Activated T-helper 2 cell treated with anti-CD3 and anti-CD28 coated beads, Interferon-gamma antibody, Interleukin-2, Interleukin-4, amounts not matched to agents 10 μg/mL and 5 μg/mL and 100 μg/mL, durations not matched to agents 14 hours and 24 hours and 36 hours (primary cell): Measurements from ENCODE around the gene PMEPA1. TPM values are rescaled to one million over a fixed set of nuclear protein-coding genes. Genes with fewer than 3 reads are reported as not detected.

Source experiments
- DNase-seq: peaks from one replicate; pipeline ENCODE4 v3.0.0; 2021; ENCODE audit warnings: low spot score
- H3K27ac Mint-ChIP-seq: one replicate; pipeline ENCODE4 v1.8.0; 2021; ENCODE audit warnings: mixed read lengths
- H3K27me3 Mint-ChIP-seq: one replicate; pipeline ENCODE4 v1.8.0; 2021; ENCODE audit warnings: low read depth, mixed read lengths
- H3K36me3 Mint-ChIP-seq: one replicate; pipeline ENCODE4 v1.8.0; 2021; ENCODE audit warnings: low read depth, mixed read lengths
- H3K4me1 Mint-ChIP-seq: one replicate; pipeline ENCODE4 v1.8.0; 2021; ENCODE audit warnings: low read depth, mixed read lengths
- H3K4me3 Mint-ChIP-seq: one replicate; pipeline ENCODE4 v1.8.0; 2021; ENCODE audit warnings: low read depth, mild to moderate bottlenecking, moderate library complexity, mixed read lengths
- H3K9me3 Mint-ChIP-seq: one replicate; pipeline ENCODE4 v1.8.0; 2021; ENCODE audit warnings: mixed read lengths
- intact Hi-C: fragments of 100-400 bp; cut with micrococcal nuclease; formaldehyde crosslinking; loops from one replicate; pipeline ENCODE4 v1.15.1; 2023
- total RNA-seq: library from RNA; stranded (reverse); gene quantifications from 2 replicates; pipeline ENCODE4 v1.2.3, GENCODE V29; 2022

The PMEPA1 gene
- total RNA-seq, 1 donor from 2014 or later, result 1.1 TPM

DNA sequence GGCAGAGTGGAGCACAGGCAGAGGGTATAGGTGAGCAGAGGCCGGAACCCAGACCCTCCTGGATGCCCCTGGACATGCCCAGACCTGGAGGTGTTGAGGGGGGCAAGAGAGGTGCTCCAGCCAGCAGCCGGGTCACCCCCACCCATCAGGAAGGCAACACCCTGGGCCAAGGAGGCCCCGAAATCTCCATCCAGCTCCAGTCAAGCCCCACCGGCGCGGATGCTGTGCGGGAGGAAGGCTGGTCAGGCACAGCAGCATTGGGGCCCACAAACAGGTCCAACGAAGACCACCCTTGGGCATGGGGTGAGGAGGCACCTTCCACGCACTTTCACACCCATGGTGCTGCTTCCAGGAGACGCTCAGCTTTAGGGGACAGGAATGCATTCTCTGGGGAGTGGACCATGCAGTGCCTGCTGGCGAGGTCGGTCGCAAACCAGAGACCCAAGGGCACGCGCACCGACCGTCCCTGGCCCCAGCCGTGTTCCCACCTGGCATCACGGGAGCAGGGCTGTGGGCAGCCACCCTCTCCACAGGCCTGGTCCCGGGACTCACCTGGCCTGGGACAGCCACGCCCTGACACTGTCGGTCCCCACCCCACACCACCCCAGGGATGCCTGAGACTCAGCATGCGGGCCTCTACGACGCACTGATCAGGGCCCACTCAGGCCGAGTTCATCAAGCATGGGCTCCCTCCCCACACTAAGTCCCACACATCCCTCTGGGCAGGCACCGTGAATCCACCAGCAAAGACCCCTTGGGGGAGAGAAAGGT, 45.9 kb downstream of the PMEPA1 start:
- DNase-seq, result no peak
- Mint-ChIP-seq H3K27ac (no peak overlapping the region), H3K27me3 (no peaks in the 10 kb centered on the region), H3K4me3 (no peak overlapping the region), H3K36me3 (no peaks in the 10 kb centered on the region), H3K9me3 (no peaks in the 10 kb centered on the region), H3K4me1 (no peaks in the 10 kb centered on the region)
- intact Hi-C loops, result no loop called here

GRCh38 chr20:57663241-57663640, 46.6 kb downstream of the PMEPA1 start:
- no peak overlapping the region for H3K27ac Mint-ChIP-seq
- intact Hi-C loops, result no loop called here
- H3K36me3 Mint-ChIP-seq, result no peaks in the 10 kb centered on the region
- H3K4me3 Mint-ChIP-seq, result no peak overlapping the region
- no peaks in the 10 kb centered on the region for H3K27me3 Mint-ChIP-seq
- DNase-seq, result no peak
- peaks cover under 1% of the 10 kb centered on the region for H3K4me1 Mint-ChIP-seq
- H3K9me3 Mint-ChIP-seq, result no peaks in the 10 kb centered on the region

- no peak for DNase-seq
- intact Hi-C loops, result no loop called here
- H3K4me1 Mint-ChIP-seq, result peaks cover 5% of the 10 kb centered on the region
Measured at GRCh38 chr20:57662456-57663240, 47.2 kb downstream of the PMEPA1 start.

GRCh38 chr20:57661746-57662455, 47.9 kb downstream of the PMEPA1 start:
- Mint-ChIP-seq H3K4me1 (peaks cover 5% of the 10 kb centered on the region), H3K27ac (no peak overlapping the region), H3K4me3 (no peak overlapping the region), H3K27me3 (no peaks in the 10 kb centered on the region), H3K36me3 (no peaks in the 10 kb centered on the region), H3K9me3 (no peaks in the 10 kb centered on the region)
- intact Hi-C loops, result no loop called here
- DNase-seq, result no peak

More at GRCh38 chr20:57662456-57663240, 47.2 kb downstream of the PMEPA1 start:
- Mint-ChIP-seq H3K9me3 (no peaks in the 10 kb centered on the region), H3K27ac (no peak overlapping the region), H3K27me3 (no peaks in the 10 kb centered on the region), H3K36me3 (no peaks in the 10 kb centered on the region), H3K4me3 (no peak overlapping the region)

DNA sequence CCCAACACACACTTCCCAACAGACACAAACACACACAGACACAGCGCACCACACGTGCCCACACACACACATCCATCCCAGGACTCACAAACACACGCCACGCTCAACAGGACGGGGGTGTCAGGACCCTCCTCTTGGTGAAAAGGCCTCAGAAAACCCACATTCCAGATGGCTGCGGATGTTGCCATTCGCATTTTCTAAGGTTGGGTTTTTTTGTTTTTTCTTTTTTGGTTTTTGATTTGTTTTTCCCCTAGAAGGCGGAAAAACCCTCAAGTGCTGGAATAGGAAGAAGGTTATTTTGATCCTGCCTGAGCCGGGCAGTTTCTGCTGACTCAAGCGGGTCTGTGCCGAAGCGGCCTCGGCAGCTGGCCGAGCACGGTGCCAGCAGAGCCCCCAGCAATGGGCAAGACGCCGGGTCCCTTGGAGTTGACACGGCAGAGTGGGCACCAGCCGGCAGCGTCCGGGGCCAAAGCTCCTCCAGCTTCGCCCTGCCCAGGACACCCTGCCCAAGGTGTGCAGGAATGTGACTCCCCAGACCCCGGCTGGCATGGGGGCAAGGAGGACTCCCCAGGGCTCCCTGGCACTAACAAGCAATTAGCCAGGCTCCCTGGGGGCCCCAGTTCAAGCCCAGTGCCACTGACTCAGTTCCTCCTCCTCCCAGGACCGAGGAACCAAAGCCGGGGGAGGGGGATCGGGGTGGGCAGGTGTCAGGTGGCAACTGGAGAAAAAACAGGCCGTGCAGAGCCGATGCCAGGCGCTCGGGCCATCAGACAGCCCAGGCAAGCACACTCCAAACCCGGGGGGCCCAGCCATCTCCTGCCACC, 48.7 kb downstream of the PMEPA1 start:
- DNase-seq, result no peak

GRCh38 chr20:57660181-57660921, 49.5 kb downstream of the PMEPA1 start:
- H3K36me3 Mint-ChIP-seq, result no peaks in the 10 kb centered on the region
- intact Hi-C loops, result no loop called here
- H3K27ac Mint-ChIP-seq, result no peak overlapping the region

More for the DNA sequence above, 48.7 kb downstream of the PMEPA1 start:
- peaks cover 5% of the 10 kb centered on the region for H3K4me1 Mint-ChIP-seq
- intact Hi-C loops, result no loop called here
- H3K27ac Mint-ChIP-seq, result no peak overlapping the region
- no peaks in the 10 kb centered on the region for H3K27me3 Mint-ChIP-seq
- no peak overlapping the region for H3K4me3 Mint-ChIP-seq
- no peaks in the 10 kb centered on the region for H3K9me3 Mint-ChIP-seq
- H3K36me3 Mint-ChIP-seq, result no peaks in the 10 kb centered on the region

DNA sequence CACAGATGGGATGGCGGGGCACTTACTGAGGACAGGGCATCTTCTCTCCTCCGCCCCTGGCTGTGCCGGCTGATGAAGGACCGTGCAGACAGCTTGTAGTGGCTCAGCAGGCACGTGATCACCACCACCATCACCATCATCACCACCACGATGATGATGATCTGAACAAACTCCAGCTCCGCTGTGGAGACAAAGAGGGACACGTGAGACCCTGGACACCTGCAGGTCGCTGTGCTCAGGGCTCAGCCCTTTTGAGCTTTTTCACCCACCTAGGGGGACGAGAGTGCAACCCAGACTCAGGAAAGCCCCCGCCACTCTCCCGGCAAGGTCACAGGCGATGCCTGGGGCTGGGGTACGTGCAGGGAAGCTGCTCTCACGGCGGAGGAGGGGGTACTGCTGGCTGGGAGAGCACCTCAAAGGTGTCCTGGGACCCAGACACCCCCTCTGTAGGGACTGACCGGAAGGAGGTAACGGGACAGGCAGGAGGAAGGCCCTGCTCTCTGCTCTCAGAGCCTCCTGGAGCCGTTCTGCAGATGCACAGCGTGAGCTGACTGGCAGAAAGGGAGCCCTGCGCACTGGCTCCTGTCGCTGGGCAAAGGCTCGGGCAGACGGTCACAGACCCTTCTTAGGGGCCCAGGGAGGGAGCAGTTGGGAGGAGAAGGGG, 50.2 kb downstream of the PMEPA1 start:
- Mint-ChIP-seq H3K9me3 (no peaks in the 10 kb centered on the region), H3K27me3 (no peaks in the 10 kb centered on the region), H3K4me1 (peaks cover 5% of the 10 kb centered on the region), H3K36me3 (no peaks in the 10 kb centered on the region), H3K27ac (no peak overlapping the region), H3K4me3 (no peak overlapping the region)
- no peak for DNase-seq
- intact Hi-C loops, result no loop called here

More at GRCh38 chr20:57660181-57660921, 49.5 kb downstream of the PMEPA1 start:
- H3K4me1 Mint-ChIP-seq, result peaks cover 5% of the 10 kb centered on the region
- no peaks in the 10 kb centered on the region for H3K27me3 Mint-ChIP-seq
- H3K9me3 Mint-ChIP-seq, result no peaks in the 10 kb centered on the region
- H3K4me3 Mint-ChIP-seq, result no peak overlapping the region
- no peak for DNase-seq

DNA sequence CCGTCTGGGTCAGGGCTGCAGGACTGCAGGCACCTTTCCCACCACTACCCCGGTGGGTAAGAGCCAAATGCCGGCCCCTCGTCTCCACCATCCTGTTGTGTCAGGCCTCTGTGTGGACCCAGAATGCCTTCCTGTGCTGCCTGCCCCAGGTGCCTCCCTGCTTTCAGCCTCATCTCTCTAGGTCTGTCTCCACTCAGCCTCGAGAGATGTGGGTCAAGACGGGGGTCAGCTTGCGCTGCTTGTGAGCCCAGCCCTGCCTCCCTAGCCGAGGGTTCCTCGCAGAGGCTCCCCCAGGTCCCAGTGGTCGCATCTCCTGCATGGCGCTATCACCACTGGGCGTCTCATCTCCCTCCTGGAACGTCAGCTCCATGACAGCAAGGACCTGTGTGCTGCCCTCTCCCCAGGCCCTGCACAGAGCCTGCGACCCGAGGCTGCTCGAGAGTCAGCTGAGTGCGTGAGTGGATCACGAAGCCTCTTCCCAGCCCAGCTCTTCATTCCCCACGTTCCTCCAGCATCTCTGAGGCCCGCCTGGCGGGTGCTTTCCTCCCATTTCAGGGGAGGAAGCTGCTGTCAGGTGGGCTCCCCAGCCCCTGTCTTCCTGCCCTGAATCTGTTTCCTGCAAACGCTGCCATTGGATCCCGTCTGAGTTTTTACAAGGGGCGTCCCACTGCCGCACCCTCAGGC, 50.8 kb downstream of the PMEPA1 start:
- Mint-ChIP-seq H3K4me1 (peaks cover 5% of the 10 kb centered on the region), H3K36me3 (no peaks in the 10 kb centered on the region), H3K9me3 (no peaks in the 10 kb centered on the region), H3K27ac (no peak overlapping the region), H3K27me3 (no peaks in the 10 kb centered on the region), H3K4me3 (no peak overlapping the region)
- DNase-seq, result no peak
- intact Hi-C loops, result no loop called here

- Mint-ChIP-seq H3K27me3 (no peaks in the 10 kb centered on the region), H3K4me3 (no peak overlapping the region), H3K27ac (no peak overlapping the region), H3K9me3 (no peaks in the 10 kb centered on the region), H3K36me3 (no peaks in the 10 kb centered on the region), H3K4me1 (peaks cover 5% of the 10 kb centered on the region)
- intact Hi-C loops, result no loop called here
- no peak for DNase-seq
Measured at GRCh38 chr20:57658447-57658832, 51.4 kb downstream of the PMEPA1 start.

GRCh38 chr20:57657535-57658446, 52.0 kb downstream of the PMEPA1 start:
- no peaks in the 10 kb centered on the region for H3K36me3 Mint-ChIP-seq
- H3K27me3 Mint-ChIP-seq, result no peaks in the 10 kb centered on the region
- DNase-seq, result no peak
- H3K4me3 Mint-ChIP-seq, result no peak overlapping the region
- intact Hi-C loops, result no loop called here
- no peaks in the 10 kb centered on the region for H3K9me3 Mint-ChIP-seq
- no peak overlapping the region for H3K27ac Mint-ChIP-seq
- H3K4me1 Mint-ChIP-seq, result peaks cover 5% of the 10 kb centered on the region
